HAP-1 (cell line): ENCODE results near the gene GNPAT.
"Not testable (repeated sequence)": the region's sequence is repeated elsewhere in the genome, so short reads cannot be mapped to it uniquely, and the experiment has no call there.

Source experiments
- DNase-seq, 2 experiments: peaks; one replicate each; pipeline ENCODE4 v3.0.0-alpha.2; 2016 to 2020; ENCODE audit warnings: low spot score in 2 of 2
- H3K27me3 ChIP-seq: fragments of 250-450 bp; sonication (Bioruptor Pico); 2 replicates; pipeline ENCODE4 v1.5.1; 2020; ENCODE audit warnings: low read depth, mild to moderate bottlenecking, moderate library complexity
- H3K36me3 ChIP-seq: fragments of 250-450 bp; sonication (Bioruptor Pico); replicated peaks from 2 replicates; pipeline ENCODE4 v1.5.1; 2020; ENCODE audit warnings: mild to moderate bottlenecking
- H3K4me1 ChIP-seq: fragments of 250-450 bp; sonication (Bioruptor Pico); 2 replicates; pipeline ENCODE4 v1.5.1; 2020; ENCODE audit warnings: mild to moderate bottlenecking
- H3K4me3 ChIP-seq: fragments of 250-450 bp; sonication (Bioruptor Pico); 2 replicates; pipeline ENCODE4 v1.5.1; 2020; ENCODE audit warnings: mild to moderate bottlenecking, moderate library complexity
- H3K9me3 ChIP-seq: fragments of 250-450 bp; sonication (Bioruptor Pico); 2 replicates; pipeline ENCODE4 v1.5.1; 2020; ENCODE audit warnings: mild to moderate bottlenecking, moderate library complexity
- in situ Hi-C: fragments of 300-500 bp; cut with MboI; formaldehyde crosslinking; loops from 3 replicates; pipeline ENCODE4 v1.14.3; 2020; ENCODE audit warnings: low sequenced_read_pairs, inconsistent platforms, mixed read lengths

Gene GNPAT

GRCh38 chr1:231206856-231207255, 34.2 kb upstream of the GNPAT start:
- H3K4me3 ChIP-seq: no peak overlapping the region
- no peaks in the 10 kb centered on the region for H3K9me3 ChIP-seq
- H3K36me3 ChIP-seq: no peaks in the 10 kb centered on the region
- in situ Hi-C loops: loop anchor here (25.0 kb wide), 1 partner anchor 570 kb away; the partner anchor contains the start of gene COG2
- H3K27me3 ChIP-seq: peaks cover 2% of the 10 kb centered on the region; the same call in 1 of the 2 replicates
- no peak for DNase-seq
- peaks cover 4% of the 10 kb centered on the region for H3K4me1 ChIP-seq

- Histone ChIP-seq H3K27me3 (peaks cover 2% of the 10 kb centered on the region; the same call in 1 of the 2 replicates), H3K9me3 (no peaks in the 10 kb centered on the region), H3K4me3 (no peak overlapping the region), H3K36me3 (no peaks in the 10 kb centered on the region), H3K4me1 (peaks cover 7% of the 10 kb centered on the region)
- DNase-seq: no peak
- in situ Hi-C loops: loop anchor here (25.0 kb wide), 1 partner anchor 570 kb away; the partner anchor contains the start of gene COG2
These were observed 33.6 kb upstream of the GNPAT start for GRCh38 chr1:231207437-231207836.

GRCh38 chr1:231208980-231209379, 32.0 kb upstream of the GNPAT start:
- in situ Hi-C loops: loop anchor here (25.0 kb wide), 1 partner anchor 572 kb away; the partner anchor contains the start of gene COG2
- Histone ChIP-seq H3K4me3 (no peak overlapping the region), H3K27me3 (peaks cover 1% of the 10 kb centered on the region; the same call in 1 of the 2 replicates), H3K4me1 (peaks cover 7% of the 10 kb centered on the region), H3K9me3 (no peaks in the 10 kb centered on the region), H3K36me3 (no peaks in the 10 kb centered on the region)
- DNase-seq: no peak

- no peak for DNase-seq
- Histone ChIP-seq H3K9me3 (no peaks in the 10 kb centered on the region), H3K27me3 (no peaks in the 10 kb centered on the region), H3K4me3 (no peak overlapping the region), H3K4me1 (peaks cover 7% of the 10 kb centered on the region), H3K36me3 (no peaks in the 10 kb centered on the region)
- in situ Hi-C loops: loop anchor here (25.0 kb wide), 1 partner anchor 572 kb away; the partner anchor contains the start of gene COG2
These were observed 31.5 kb upstream of the GNPAT start for GRCh38 chr1:231209531-231209930.

GRCh38 chr1:231210126-231210525, 30.9 kb upstream of the GNPAT start:
- H3K36me3 ChIP-seq: no peaks in the 10 kb centered on the region
- in situ Hi-C loops: loop anchor here (10.0 to 25.0 kb wide), 2 partner anchors 285 to 573 kb away; partner anchors contain the start of gene COG2
- H3K4me1 ChIP-seq: peaks cover 7% of the 10 kb centered on the region
- DNase-seq: no peak
- no peaks in the 10 kb centered on the region for H3K9me3 ChIP-seq
- H3K4me3 ChIP-seq: no peak overlapping the region
- H3K27me3 ChIP-seq: no peaks in the 10 kb centered on the region

- DNase-seq: peak; percentile 79 to 93
- Histone ChIP-seq H3K36me3 (no peaks in the 10 kb centered on the region), H3K27me3 (0 out of 2 replicates have a peak, but pooled peaks cover 2% of the 10 kb centered on the region), H3K9me3 (no peaks in the 10 kb centered on the region), H3K4me3 (peak overlapping the region; percentile 19), H3K4me1 (peaks cover 7% of the 10 kb centered on the region)
- in situ Hi-C loops: loop anchor here (10.0 to 25.0 kb wide), 2 partner anchors 286 to 574 kb away; partner anchors contain the start of gene COG2
These were observed 29.8 kb upstream of the GNPAT start for GRCh38 chr1:231211005-231211857.

GRCh38 chr1:231212301-231212700, 28.7 kb upstream of the GNPAT start:
- not testable (repeated sequence) for H3K4me3 ChIP-seq, DNase-seq, H3K36me3 ChIP-seq, H3K9me3 ChIP-seq, H3K27me3 ChIP-seq, H3K4me1 ChIP-seq
- in situ Hi-C loops: loop anchor here (10.0 to 25.0 kb wide), 2 partner anchors 288 to 575 kb away; partner anchors contain the start of gene COG2

GRCh38 chr1:231213831-231214573, 27.0 kb upstream of the GNPAT start:
- Histone ChIP-seq H3K4me3 (no peak overlapping the region), H3K9me3 (no peaks in the 10 kb centered on the region), H3K4me1 (peaks cover 7% of the 10 kb centered on the region), H3K36me3 (no peaks in the 10 kb centered on the region), H3K27me3 (peaks cover 2% of the 10 kb centered on the region; the same call in 1 of the 2 replicates)
- in situ Hi-C loops: loop anchor here (10.0 to 25.0 kb wide), 2 partner anchors 289 to 577 kb away; partner anchors contain the start of gene COG2
- DNase-seq: no peak

- peaks cover 2% of the 10 kb centered on the region; the same call in 1 of the 2 replicates for H3K27me3 ChIP-seq
- H3K4me1 ChIP-seq: peaks cover 7% of the 10 kb centered on the region
- DNase-seq: no peak
- H3K36me3 ChIP-seq: no peaks in the 10 kb centered on the region
- H3K9me3 ChIP-seq: no peaks in the 10 kb centered on the region
- in situ Hi-C loops: loop anchor here (10.0 to 25.0 kb wide), 2 partner anchors 290 to 578 kb away; partner anchors contain the start of gene COG2
- no peak overlapping the region for H3K4me3 ChIP-seq
These were observed 25.9 kb upstream of the GNPAT start for GRCh38 chr1:231214918-231215680.

- in situ Hi-C loops: loop anchor here (10.0 to 25.0 kb wide), 2 partner anchors 291 to 579 kb away; partner anchors contain the start of gene COG2
- peaks cover 7% of the 10 kb centered on the region for H3K4me1 ChIP-seq
- peaks cover 2% of the 10 kb centered on the region; the same call in 1 of the 2 replicates for H3K27me3 ChIP-seq
- DNase-seq: no peak
- H3K4me3 ChIP-seq: no peak overlapping the region
- no peaks in the 10 kb centered on the region for H3K9me3 ChIP-seq
- H3K36me3 ChIP-seq: no peaks in the 10 kb centered on the region
These were observed 25.2 kb upstream of the GNPAT start for GRCh38 chr1:231215681-231216385.

- H3K4me3 ChIP-seq: no peak overlapping the region
- in situ Hi-C loops: loop anchor here (10.0 to 25.0 kb wide), 2 partner anchors 292 to 579 kb away; partner anchors contain the start of gene COG2
- no peaks in the 10 kb centered on the region for H3K36me3 ChIP-seq
- no peaks in the 10 kb centered on the region for H3K9me3 ChIP-seq
- DNase-seq: peak in 1 of 2 experiments; percentile 31
- H3K27me3 ChIP-seq: peaks cover 2% of the 10 kb centered on the region; the same call in 1 of the 2 replicates
- H3K4me1 ChIP-seq: peaks cover 7% of the 10 kb centered on the region
These were observed 24.5 kb upstream of the GNPAT start for GRCh38 chr1:231216498-231216897.

- in situ Hi-C loops: loop anchor here (10.0 to 25.0 kb wide), 2 partner anchors 292 to 580 kb away; partner anchors contain the start of gene COG2
- no peaks in the 10 kb centered on the region for H3K9me3 ChIP-seq
- H3K27me3 ChIP-seq: peaks cover 2% of the 10 kb centered on the region; the same call in 1 of the 2 replicates
- peaks cover 1% of the 10 kb centered on the region; the same call in 1 of the 2 replicates for H3K4me1 ChIP-seq
- DNase-seq: no peak
- no peak overlapping the region for H3K4me3 ChIP-seq
- no peaks in the 10 kb centered on the region for H3K36me3 ChIP-seq
These were observed 24.0 kb upstream of the GNPAT start for GRCh38 chr1:231217056-231217455.
